Uterus (tissue), 4 donors: Measurements from ENCODE around the gene XXYLT1. TPM values are rescaled to one million over a fixed set of nuclear protein-coding genes. Genes with fewer than 3 reads are reported as not detected.

Experiments
- DNase-seq, 2 donors: peaks; one replicate each; pipeline ENCODE4 v3.0.0-alpha.2; 2019 to 2020
- H3K27ac ChIP-seq, 2 donors: fragments of 200-600 bp; sonication (generic); 1 replicate in 1 of 2; 2 replicates in 1 of 2; pipeline ENCODE4 v1.5.1; 2016 to 2018
- H3K27me3 ChIP-seq, 2 donors: fragments of 200-600 bp; sonication (generic); one replicate each; pipeline ENCODE4 v1.5.1; 2018 to 2019; ENCODE audit warnings: control low read depth in 1 of 2
- H3K36me3 ChIP-seq, 2 donors: fragments of 200-600 bp; sonication (generic); one replicate each; pipeline ENCODE4 v1.5.1; 2019; ENCODE audit warnings: control low read depth in 1 of 2
- H3K4me1 ChIP-seq, 2 donors: fragments of 200-600 bp; sonication (generic); one replicate each; pipeline ENCODE4 v1.5.1; 2018 to 2019; ENCODE audit warnings: control low read depth in 1 of 2
- H3K4me3 ChIP-seq, 2 donors: fragments of 200-600 bp; sonication (generic); 1 replicate in 1 of 2; 2 replicates in 1 of 2; pipeline ENCODE4 v1.5.1; 2018 to 2019; ENCODE audit warnings: mild to moderate bottlenecking in 1 of 2
- H3K9me3 ChIP-seq, 2 donors: fragments of 200-600 bp; sonication (generic); one replicate each; pipeline ENCODE4 v1.5.1; 2019; ENCODE audit warnings: control low read depth in 1 of 2
- POLR2A ChIP-seq, 2 donors: fragments of 450-650 bp; IDR thresholded peaks; one replicate each; pipeline ENCODE4 v1.6.1; 2016; ENCODE audit warnings: antibody characterized with exemption in 2 of 2, mild to moderate bottlenecking in 1 of 2, moderate library complexity in 1 of 2
- intact Hi-C: fragments of 100-400 bp; cut with DNase I; formaldehyde crosslinking; loops from one replicate; pipeline ENCODE4 v1.15.1; 2023; ENCODE audit warnings: low total_unique reads
- total RNA-seq, 4 donors: library from RNA; depleted of rRNA in 3 of 4; stranded (reverse); fragments of >200 nt in 3 of 4; gene quantifications; one replicate each; pipeline versions ENCODE4 v1.1.0 to v1.2.4, GENCODE V29; 2014 to 2023
- TF ChIP-seq, protein P1 (sequence below), 4 experiments: fragments of 200-600 bp in 2 of 4; fragments of 450-650 bp in 2 of 4; sonication (generic) in 2 of 4; IDR thresholded peaks; one replicate each; pipeline ENCODE4 v1.5.1; 2016 to 2019; ENCODE audit warnings: antibody characterized with exemption in 4 of 4, mild to moderate bottlenecking in 2 of 4, moderate library complexity in 1 of 4
- donor health status: DM: yes; HTN: yes; CAD: no.

The XXYLT1 gene
- total RNA-seq, 4 donors from 2014 or later: 10.6 to 52.5 (median 23.8) TPM

DNA sequence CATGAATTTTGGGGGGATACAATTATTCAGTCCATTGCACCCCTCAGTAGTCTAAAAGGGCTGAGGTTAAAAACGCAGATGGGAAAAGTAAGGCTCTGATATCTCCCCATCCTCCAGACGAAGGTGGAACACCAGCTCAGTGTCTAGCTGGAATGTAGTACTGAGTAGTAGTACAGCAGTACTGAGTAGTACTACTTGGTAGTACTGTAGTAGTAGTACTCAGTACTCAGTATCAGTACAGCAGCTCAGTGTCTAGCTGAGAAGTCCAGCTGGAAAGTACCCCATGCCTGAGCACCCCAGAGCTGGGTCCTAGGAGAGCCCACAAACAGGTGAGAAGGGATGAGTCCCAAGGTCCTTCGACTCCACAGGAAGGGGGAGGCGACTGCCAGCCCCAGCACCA is 148.7 kb downstream of the XXYLT1 start:
- no peak for DNase-seq
- Histone ChIP-seq H3K27me3 (no peaks in the 10 kb centered on the region), H3K27ac (no peak overlapping the region), H3K9me3 (no peaks in the 10 kb centered on the region), H3K4me3 (no peak overlapping the region), H3K4me1 (peaks cover 0 to 6% of the 10 kb centered on the region in 2 donors), H3K36me3 (no peaks in the 10 kb centered on the region)
- intact Hi-C loops: no loop called here
- no peak for TF ChIP-seq POLR2A (IDR thresholded peaks at IDR 0.05)
- TF ChIP-seq, protein P1, sequence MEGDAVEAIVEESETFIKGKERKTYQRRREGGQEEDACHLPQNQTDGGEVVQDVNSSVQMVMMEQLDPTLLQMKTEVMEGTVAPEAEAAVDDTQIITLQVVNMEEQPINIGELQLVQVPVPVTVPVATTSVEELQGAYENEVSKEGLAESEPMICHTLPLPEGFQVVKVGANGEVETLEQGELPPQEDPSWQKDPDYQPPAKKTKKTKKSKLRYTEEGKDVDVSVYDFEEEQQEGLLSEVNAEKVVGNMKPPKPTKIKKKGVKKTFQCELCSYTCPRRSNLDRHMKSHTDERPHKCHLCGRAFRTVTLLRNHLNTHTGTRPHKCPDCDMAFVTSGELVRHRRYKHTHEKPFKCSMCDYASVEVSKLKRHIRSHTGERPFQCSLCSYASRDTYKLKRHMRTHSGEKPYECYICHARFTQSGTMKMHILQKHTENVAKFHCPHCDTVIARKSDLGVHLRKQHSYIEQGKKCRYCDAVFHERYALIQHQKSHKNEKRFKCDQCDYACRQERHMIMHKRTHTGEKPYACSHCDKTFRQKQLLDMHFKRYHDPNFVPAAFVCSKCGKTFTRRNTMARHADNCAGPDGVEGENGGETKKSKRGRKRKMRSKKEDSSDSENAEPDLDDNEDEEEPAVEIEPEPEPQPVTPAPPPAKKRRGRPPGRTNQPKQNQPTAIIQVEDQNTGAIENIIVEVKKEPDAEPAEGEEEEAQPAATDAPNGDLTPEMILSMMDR (IDR thresholded peaks at IDR 0.05): no peak

DNA sequence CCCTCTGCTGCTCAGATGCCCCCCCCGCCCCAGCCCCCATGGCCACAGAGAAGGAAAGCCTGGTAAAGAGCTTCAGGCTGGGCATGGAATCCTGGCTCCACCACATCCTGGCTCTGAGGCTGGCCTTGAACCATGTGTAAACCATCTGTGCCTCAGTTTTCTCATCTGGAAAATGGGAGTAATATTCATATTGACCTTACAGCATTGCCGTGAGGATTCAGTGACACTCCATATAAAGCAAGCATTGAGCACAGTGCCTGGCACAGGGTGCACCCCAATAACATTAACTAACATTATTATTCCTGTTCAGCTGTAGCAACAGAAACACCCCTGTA is 150.7 kb downstream of the XXYLT1 start:
- Histone ChIP-seq H3K36me3 (no peaks in the 10 kb centered on the region), H3K4me3 (no peak overlapping the region), H3K9me3 (no peaks in the 10 kb centered on the region), H3K27ac (peak overlapping the region; percentile 66 to 71), H3K4me1 (peaks cover 0 to 6% of the 10 kb centered on the region in 2 donors), H3K27me3 (no peaks in the 10 kb centered on the region)
- TF ChIP-seq, protein P1 (IDR thresholded peaks at IDR 0.05): no peak
- no peak for TF ChIP-seq POLR2A (IDR thresholded peaks at IDR 0.05)
- DNase-seq: no peak
- intact Hi-C loops: no loop called here

- H3K4me1 ChIP-seq: peaks cover 0 to 6% of the 10 kb centered on the region in 2 donors
- H3K27ac ChIP-seq: peak overlapping the region; percentile 66 to 71
- peak in 1 of 2 donors; percentile 64 for DNase-seq
- no peaks in the 10 kb centered on the region for H3K9me3 ChIP-seq
- H3K4me3 ChIP-seq: no peak overlapping the region
- intact Hi-C loops: no loop called here
- H3K36me3 ChIP-seq: no peaks in the 10 kb centered on the region
- no peak for TF ChIP-seq POLR2A (IDR thresholded peaks at IDR 0.05)
- TF ChIP-seq, protein P1 (IDR thresholded peaks at IDR 0.05): no peak
- H3K27me3 ChIP-seq: no peaks in the 10 kb centered on the region
Measured at GRCh38 chr3:195119461-195120266, 151.3 kb downstream of the XXYLT1 start.

- intact Hi-C loops: no loop called here
- Histone ChIP-seq H3K27ac (no peak overlapping the region), H3K27me3 (no peaks in the 10 kb centered on the region), H3K36me3 (no peaks in the 10 kb centered on the region), H3K4me3 (no peak overlapping the region), H3K9me3 (no peaks in the 10 kb centered on the region), H3K4me1 (peaks cover 0 to 6% of the 10 kb centered on the region in 2 donors)
- TF ChIP-seq, protein P1 (IDR thresholded peaks at IDR 0.05): no peak
- no peak for TF ChIP-seq POLR2A (IDR thresholded peaks at IDR 0.05)
- DNase-seq: no peak
Measured at GRCh38 chr3:195118671-195119070, 152.3 kb downstream of the XXYLT1 start.

GRCh38 chr3:195117978-195118581 is 152.9 kb downstream of the XXYLT1 start:
- Histone ChIP-seq H3K27ac (no peak overlapping the region), H3K4me1 (peaks cover 0 to 6% of the 10 kb centered on the region in 2 donors), H3K4me3 (no peak overlapping the region), H3K9me3 (no peaks in the 10 kb centered on the region), H3K27me3 (no peaks in the 10 kb centered on the region), H3K36me3 (no peaks in the 10 kb centered on the region)
- TF ChIP-seq, protein P1 (IDR thresholded peaks at IDR 0.05): peak in 2 of 4 experiments; percentile 7 to 14
- TF ChIP-seq POLR2A (IDR thresholded peaks at IDR 0.05): no peak
- no peak for DNase-seq
- intact Hi-C loops: no loop called here
